NCI-H187 treated with DMSO at 0.1 percent for 48 hours (cell line): ENCODE data around the gene PRSS56.

Experiments
- DNase-seq: peaks from one replicate; lab custom pipeline; 2025; lab: John Stamatoyannopoulos, UW

The PRSS56 gene

DNA sequence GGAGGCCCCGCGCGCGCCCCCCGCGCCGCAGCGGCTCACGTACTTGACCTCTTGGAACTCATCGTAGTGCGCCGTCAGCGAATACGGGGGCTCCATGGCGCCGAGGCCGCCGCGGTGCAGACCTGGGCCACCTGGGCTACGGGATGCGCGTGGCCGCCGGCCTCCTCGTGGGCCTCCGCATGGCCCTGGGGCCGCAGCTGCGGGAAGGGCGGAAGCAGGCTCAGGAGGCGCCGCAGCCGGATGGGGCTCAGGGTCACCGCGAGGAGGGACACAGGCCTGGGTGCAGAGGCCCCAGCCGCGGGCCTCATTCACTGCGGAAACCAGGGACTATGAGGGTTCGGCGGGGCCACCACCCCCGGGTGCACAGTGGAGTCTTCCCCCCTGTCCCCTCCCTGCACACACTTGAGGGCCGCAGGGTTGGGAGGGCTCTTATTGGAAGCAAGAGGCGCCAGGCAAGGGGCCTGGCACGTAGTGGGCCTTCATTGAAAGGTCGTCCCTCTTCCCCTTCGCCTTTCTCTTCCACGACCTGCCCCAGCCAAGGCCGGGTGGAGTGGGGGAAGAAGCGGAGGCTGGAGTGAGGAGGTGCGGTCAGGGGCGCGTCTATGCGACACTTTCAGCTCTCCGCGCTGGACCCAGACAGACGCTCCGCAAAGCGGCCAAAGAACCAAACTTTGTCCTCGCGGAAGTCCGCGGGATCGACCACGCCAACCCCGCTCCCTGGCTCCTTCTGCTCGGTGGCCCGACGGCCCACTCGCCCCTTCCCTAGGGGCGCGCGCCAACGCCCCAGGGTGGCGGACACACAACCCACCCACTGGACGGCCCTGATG lies 33.4 kb upstream of the PRSS56 start:
- DNase-seq = no peak

GRCh38 chr2:232487385-232488096 lies 32.6 kb upstream of the PRSS56 start, which contains the start of gene ECEL1:
ECEL1 (minus strand) TSS chr2:232487834; CDS start chr2:232486653, 1,181 bp downstream.
- no peak for DNase-seq

DNA sequence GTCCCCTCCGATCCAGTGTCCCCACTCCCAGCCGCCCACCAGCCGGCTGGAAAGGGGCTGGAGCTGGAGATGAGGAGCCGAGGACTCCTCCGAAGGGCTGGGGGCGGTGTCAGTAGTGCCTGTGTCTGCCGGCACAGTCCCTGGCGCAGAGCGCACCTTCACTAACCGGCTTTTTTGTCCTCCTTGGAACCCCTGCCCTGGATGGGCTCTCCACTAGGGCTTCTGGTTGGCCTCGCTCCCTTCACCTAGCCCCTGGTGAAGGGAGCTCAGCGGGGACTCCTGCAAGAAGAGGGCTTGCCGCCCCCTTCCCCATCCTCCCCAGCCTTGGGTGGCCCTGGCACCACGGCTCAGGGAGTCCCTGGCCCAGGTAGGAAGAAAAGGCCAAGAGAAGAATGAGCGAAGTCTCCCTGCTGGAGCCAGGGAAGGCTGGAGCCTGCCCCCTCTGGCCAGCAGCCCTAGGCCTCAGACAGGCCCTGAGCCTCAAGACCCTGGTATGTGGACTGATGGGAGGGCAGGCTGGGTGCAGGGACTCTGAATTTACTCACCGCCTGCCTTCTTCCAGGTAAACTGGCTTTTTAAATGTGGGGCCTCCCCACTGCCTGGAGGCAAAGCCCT lies 32.0 kb upstream of the PRSS56 start:
- no peak for DNase-seq

- no peak for DNase-seq
These were observed 31.4 kb upstream of the PRSS56 start for GRCh38 chr2:232488721-232489300.

GRCh38 chr2:232489516-232490220 lies 30.5 kb upstream of the PRSS56 start:
- no peak for DNase-seq

GRCh38 chr2:232490221-232491138 lies 29.7 kb upstream of the PRSS56 start:
- DNase-seq = no peak

GRCh38 chr2:232491139-232491780 lies 28.9 kb upstream of the PRSS56 start:
- no peak for DNase-seq

- no peak for DNase-seq
These were observed 27.8 kb upstream of the PRSS56 start for GRCh38 chr2:232492236-232492848.

GRCh38 chr2:232492963-232493700 lies 27.1 kb upstream of the PRSS56 start:
- DNase-seq = no peak

GRCh38 chr2:232493701-232494474 lies 26.3 kb upstream of the PRSS56 start:
- no peak for DNase-seq

GRCh38 chr2:232494542-232494941 lies 25.6 kb upstream of the PRSS56 start:
- DNase-seq = no peak

DNA sequence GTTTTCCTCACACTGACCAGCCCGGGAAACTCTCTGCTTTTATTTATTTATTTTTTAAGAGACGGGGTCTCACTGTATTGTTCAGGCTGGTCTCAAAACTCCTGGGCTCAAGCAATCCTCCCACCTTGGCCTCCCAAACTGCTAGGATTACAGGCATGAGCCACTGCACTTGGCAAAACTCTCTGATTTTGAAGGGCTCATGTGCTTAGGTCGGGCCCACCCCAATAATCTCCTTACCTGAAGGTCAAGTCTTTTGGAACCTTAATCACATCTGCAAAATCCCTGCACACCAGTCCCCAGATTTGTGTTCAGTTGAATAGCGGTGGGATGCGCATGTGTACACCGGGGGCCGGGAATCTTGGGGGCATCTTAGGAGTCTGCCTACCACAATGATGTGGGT lies 24.9 kb upstream of the PRSS56 start:
- no peak for DNase-seq

- no peak for DNase-seq
These were observed 23.5 kb upstream of the PRSS56 start for GRCh38 chr2:232496501-232497270.

- no peak for DNase-seq
These were observed 22.8 kb upstream of the PRSS56 start for GRCh38 chr2:232497348-232497747.

DNA sequence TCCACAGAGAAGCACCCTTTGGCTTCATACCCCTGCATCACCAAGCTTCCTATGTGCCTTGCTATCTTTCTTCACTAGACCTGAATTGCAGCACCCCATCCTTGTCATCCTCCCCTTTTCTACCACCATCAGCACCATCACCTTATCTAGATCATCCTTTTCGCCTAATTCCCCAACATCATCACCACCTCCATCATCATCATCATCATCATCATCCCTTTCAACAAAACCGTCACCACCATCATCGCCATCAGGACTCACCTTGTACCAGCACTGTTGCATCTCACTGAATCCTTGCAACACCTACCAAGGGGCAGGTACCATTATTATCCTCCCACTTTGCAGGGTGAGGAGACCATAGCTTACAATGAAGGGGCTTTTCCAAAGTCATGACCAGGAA lies 21.7 kb upstream of the PRSS56 start:
- DNase-seq = no peak

GRCh38 chr2:232501331-232501771 lies 18.8 kb upstream of the PRSS56 start:
- no peak for DNase-seq

DNA sequence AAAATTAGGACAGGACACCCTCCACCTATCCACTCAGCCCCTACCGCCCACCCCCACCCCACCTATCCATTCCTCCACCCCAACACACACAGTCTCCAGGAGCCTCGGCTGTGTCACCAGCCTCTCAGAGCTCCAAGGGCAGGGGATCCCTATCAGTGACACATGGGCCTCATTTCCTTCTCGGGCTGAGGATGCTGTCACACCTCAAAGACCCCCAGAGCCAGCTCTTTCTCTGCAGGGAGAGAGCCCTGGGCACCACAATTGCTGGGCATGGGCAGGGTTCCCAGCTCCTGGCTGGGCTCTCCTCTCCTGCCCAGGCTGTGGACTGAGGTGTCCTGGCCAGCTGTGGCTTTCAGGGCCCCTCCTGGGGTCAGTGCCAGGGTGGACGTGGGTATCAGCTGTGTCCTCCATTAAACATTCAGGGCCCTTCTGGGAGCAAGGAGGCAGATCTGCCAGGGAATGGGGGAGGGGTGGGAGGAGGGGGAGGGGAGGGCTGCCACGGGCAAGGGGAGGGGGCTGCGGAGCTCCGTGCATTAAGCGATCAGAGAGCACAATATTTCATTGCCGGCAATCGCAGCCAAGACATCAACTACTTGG lies 18.3 kb upstream of the PRSS56 start:
- DNase-seq = no peak
